IMR-90 (cell line): ENCODE data around the gene RER1. TPM values are rescaled to one million over a fixed set of nuclear protein-coding genes. Genes with fewer than 3 reads are reported as not detected.

Experiments used
- ATAC-seq: fragments of 200-7000 bp; cut with Tn5 transposase; 2 replicates; pipeline ENCODE4 v1.9.1; 2020; ENCODE audit warnings: low read depth, mild to moderate bottlenecking, moderate library complexity
- BruUV-seq: library from RNA; stranded (reverse); fragments of 400-500 nt; replicated peaks from 2 replicates; lab custom pipeline; 2021; lab: Mats Ljungman, UMichigan
- CTCF ChIA-PET: fragments of 300-600 bp; formaldehyde crosslinking; extraction: SDS; loops from one replicate; lab custom pipeline; 2021; ENCODE audit warnings: antibody characterized with exemption; lab: Yijun Ruan, JAX
- POLR2A ChIA-PET: fragments of 300-600 bp; sonication (Branson Sonifier 250); formaldehyde crosslinking; loops from one replicate; lab custom pipeline; 2022; ENCODE audit warnings: antibody characterized with exemption; ENCODE audit not compliant: unreplicated experiment; lab: Charles Lee
- DNase-seq: peaks from one replicate; pipeline ENCODE4 v3.0.0; 2013
- H2AFZ ChIP-seq: replicated peaks from 2 replicates; pipeline ENCODE3; 2013; ENCODE audit warnings: low read length, mild to moderate bottlenecking; ENCODE audit not compliant: poor library complexity
- H2AK5ac ChIP-seq: 2 replicates; pipeline ENCODE4 v1.6.1; 2013; ENCODE audit warnings: low read depth, low read length, inconsistent platforms
- H2AK9ac ChIP-seq: replicated peaks from 2 replicates; pipeline ENCODE3; 2013; ENCODE audit warnings: mild to moderate bottlenecking, low read depth, low read length, moderate library complexity; ENCODE audit not compliant: poor library complexity
- H2BK120ac ChIP-seq: 2 replicates; pipeline ENCODE4 v1.6.1; 2013; ENCODE audit warnings: low read depth, low read length, inconsistent platforms
- H2BK15ac ChIP-seq: 3 replicates; pipeline ENCODE4 v1.6.1; 2013; ENCODE audit warnings: low read depth, low read length, inconsistent platforms
- H2BK20ac ChIP-seq: 2 replicates; pipeline ENCODE4 v1.6.1; 2013; ENCODE audit warnings: low read depth, mild to moderate bottlenecking, inconsistent platforms, low read length, moderate library complexity
- H2BK5ac ChIP-seq: 2 replicates; pipeline ENCODE4 v1.6.1; 2013; ENCODE audit warnings: mild to moderate bottlenecking, low read depth, low read length, inconsistent platforms; ENCODE audit not compliant: poor library complexity, severe bottlenecking
- H3K14ac ChIP-seq: replicated peaks from 2 replicates; pipeline ENCODE4 v1.6.1; 2013; ENCODE audit warnings: low read depth, low read length, inconsistent platforms
- H3K18ac ChIP-seq: 2 replicates; pipeline ENCODE4 v1.6.1; 2013; ENCODE audit warnings: low read depth, low read length, control low read depth
- H3K23ac ChIP-seq: 2 replicates; pipeline ENCODE4 v1.6.1; 2013; ENCODE audit warnings: low read depth, low read length, inconsistent platforms
- H3K27ac ChIP-seq: 2 replicates; pipeline ENCODE4 v1.5.1; 2013; ENCODE audit warnings: mild to moderate bottlenecking, control low read depth, low read length; ENCODE audit not compliant: insufficient read depth
- H3K27me3 ChIP-seq: 2 replicates; pipeline ENCODE4 v1.6.1; 2013; ENCODE audit warnings: low read length; ENCODE audit not compliant: control insufficient read depth, insufficient read depth
- H3K36me3 ChIP-seq: 2 replicates; pipeline ENCODE4 v1.6.1; 2013; ENCODE audit warnings: low read length, mixed read lengths; ENCODE audit not compliant: control insufficient read depth, insufficient read depth
- H3K4ac ChIP-seq: 2 replicates; pipeline ENCODE4 v1.6.1; 2013; ENCODE audit warnings: low read depth, low read length, inconsistent platforms
- H3K4me1 ChIP-seq: 2 replicates; pipeline ENCODE4 v1.6.1; 2013; ENCODE audit warnings: low read length, mixed read lengths; ENCODE audit not compliant: control insufficient read depth, insufficient read depth
- H3K4me2 ChIP-seq: 2 replicates; pipeline ENCODE4 v1.6.1; 2013; ENCODE audit warnings: low read depth, mild to moderate bottlenecking, control low read depth, low read length, moderate library complexity
- H3K4me3 ChIP-seq: 2 replicates; pipeline ENCODE4 v1.5.1; 2013; ENCODE audit warnings: low read depth, mild to moderate bottlenecking, control low read depth, low read length, moderate library complexity; ENCODE audit not compliant: insufficient read depth
- H3K56ac ChIP-seq: 2 replicates; pipeline ENCODE4 v1.6.1; 2013; ENCODE audit warnings: low read length, inconsistent platforms; ENCODE audit not compliant: insufficient read depth; ENCODE audit errors: extremely low read depth
- H3K79me1 ChIP-seq, 2 experiments: 2 replicates each; pipeline ENCODE4 v1.6.1; 2013; ENCODE audit warnings: low read length in 2 of 2, inconsistent platforms in 1 of 2, low read depth in 1 of 2
- H3K9ac ChIP-seq: 2 replicates; pipeline ENCODE4 v1.6.1; 2013; ENCODE audit warnings: low read depth, low read length, control low read depth
- H3K9me1 ChIP-seq: 2 replicates; pipeline ENCODE4 v1.6.1; 2013; ENCODE audit warnings: low read length, inconsistent platforms; ENCODE audit not compliant: insufficient read depth
- H3K9me3 ChIP-seq: 2 replicates; pipeline ENCODE4 v1.6.1; 2013; ENCODE audit warnings: low read length; ENCODE audit not compliant: control insufficient read depth, insufficient read depth
- H4K20me1 ChIP-seq: 2 replicates; pipeline ENCODE4 v1.6.1; 2013; ENCODE audit warnings: low read length, inconsistent platforms; ENCODE audit not compliant: insufficient read depth
- H4K5ac ChIP-seq: 2 replicates; pipeline ENCODE4 v1.6.1; 2013; ENCODE audit warnings: mild to moderate bottlenecking, low read depth, low read length, control low read depth
- H4K8ac ChIP-seq, 2 experiments: 2 replicates each; pipeline ENCODE4 v1.6.1; 2013; ENCODE audit warnings: low read depth in 2 of 2, low read length in 2 of 2, control low read depth in 1 of 2, inconsistent platforms in 1 of 2
- H4K91ac ChIP-seq: 2 replicates; pipeline ENCODE4 v1.6.1; 2013; ENCODE audit warnings: low read depth, low read length, inconsistent platforms; ENCODE audit not compliant: insufficient read depth
- MAFK ChIP-seq: IDR thresholded peaks from 2 replicates; pipeline ENCODE4 v1.6.1; 2012; ENCODE audit warnings: low read depth, low read length, improper control_type of control experiment
- MAZ ChIP-seq: IDR thresholded peaks from 2 replicates; pipeline ENCODE4 v1.6.1; 2012; ENCODE audit warnings: low read depth, mild to moderate bottlenecking, low read length, improper control_type of control experiment, moderate library complexity, borderline replicate concordance
- NFE2L2 ChIP-seq: fragments of 150-350 bp; IDR thresholded peaks from 2 replicates; pipeline ENCODE4 v1.6.1; 2016; ENCODE audit warnings: low read depth, mild to moderate bottlenecking, low read length
- POLR2A ChIP-seq: IDR thresholded peaks from 2 replicates; pipeline ENCODE4 v1.6.1; 2012; ENCODE audit warnings: mild to moderate bottlenecking, low read depth, low read length
- RAD21 ChIP-seq: IDR thresholded peaks from 2 replicates; pipeline ENCODE4 v1.6.1; 2012; ENCODE audit warnings: low read length, improper control_type of control experiment
- RFX5 ChIP-seq: IDR thresholded peaks from 2 replicates; pipeline ENCODE4 v1.8.0; 2012; ENCODE audit warnings: low read depth, mild to moderate bottlenecking, low read length, moderate library complexity
- USF2 ChIP-seq: fragments of 150-350 bp; IDR thresholded peaks from 2 replicates; pipeline ENCODE4 v1.6.1; 2017; ENCODE audit warnings: mild to moderate bottlenecking, antibody characterized with exemption, low read length, low read depth
- WGBS, 2 experiments: methylation state at CpG; one replicate each; pipeline versions ENCODE4 v1.1.5 to v1.1.7; 2013; ENCODE audit warnings: missing lambda C conversion rate in 2 of 2; ENCODE audit not compliant: insufficient read length in 1 of 2; ENCODE audit errors: extremely low coverage in 2 of 2; 5-methylcytosine and 5-hydroxymethylcytosine counted together
- dilution Hi-C: fragments of 300-500 bp; cut with HindIII; formaldehyde crosslinking; loops from one replicate; pipeline ENCODE4 v1.14.3; 2018; ENCODE audit warnings: low sequenced_read_pairs; ENCODE audit not compliant: unreplicated experiment
- in situ Hi-C: fragments of 300-500 bp; cut with MboI; formaldehyde crosslinking; loops from 3 replicates; pipeline ENCODE4 v1.14.3; 2019; ENCODE audit warnings: low sequenced_read_pairs, inconsistent platforms, mixed read lengths
- intact Hi-C: fragments of 100-400 bp; cut with micrococcal nuclease; formaldehyde crosslinking; loops from 2 replicates; pipeline ENCODE4 v1.10.0; 2022
- polyA plus RNA-seq, 3 experiments: library from polyadenylated mRNA; depleted of rRNA; stranded (reverse); fragments of >200 nt; gene quantifications; 2 replicates each; pipeline ENCODE4 v1.2.3, GENCODE V29; 2012; ENCODE audit warnings: low replicate concordance in 1 of 3
- total RNA-seq: library from RNA; depleted of rRNA; stranded (reverse); fragments of >200 nt; gene quantifications from 2 replicates; pipeline ENCODE4 v1.2.3, GENCODE V29; 2012

RER1 gene
- total and polyA plus RNA-seq, 2 of the 4 experiments (the other 2 are of a cell fraction): 47.1 to 240 TPM

- Histone ChIP-seq H3K9me3 (no peaks in the 10 kb centered on the region), H3K23ac (peak overlapping the region; percentile 82), H4K8ac (0 out of 4 replicates have a peak overlapping the region, but pooled peaks of 1 of the 2 experiments have one; percentile 85), H2BK5ac (no peak overlapping the region), H3K14ac (peak overlapping the region; percentile 93), H3K79me1 (peaks cover 15 to 73% of the 10 kb centered on the region in 2 experiments; a peak in 3 of 4 replicates), H3K27me3 (no peaks in the 10 kb centered on the region), H3K4ac (peak overlapping the region; percentile 90; the same call in 1 of the 2 replicates), H3K36me3 (peaks cover 38% of the 10 kb centered on the region), H3K56ac (peak overlapping the region; percentile 56), H2BK15ac (no peak overlapping the region), H4K20me1 (peaks cover 50% of the 10 kb centered on the region), H2AFZ (no peak overlapping the region), H3K9ac (peak overlapping the region; percentile 99), H2BK20ac (no peak overlapping the region), H2BK120ac (no peak overlapping the region), H2AK5ac (peak overlapping the region; percentile 85), H3K4me3 (peak overlapping the region; percentile 91), H3K18ac (no peak overlapping the region), H4K5ac (no peak overlapping the region), H3K27ac (peak overlapping the region; percentile 22; the same call in 1 of the 2 replicates), H2AK9ac (peak overlapping the region; percentile 97), H3K4me1 (peaks cover 5% of the 10 kb centered on the region), H3K4me2 (peak overlapping the region; percentile 99), H4K91ac (no peak overlapping the region), H3K9me1 (peaks cover 10% of the 10 kb centered on the region)
- intact Hi-C loops (no loop called here), in situ Hi-C loops (no loop called here), dilution Hi-C loops (no loop called here)
- WGBS, 2 experiments: 68% methylated on average over 14 of the region's 16 CpGs; no CpG with 5 or more reads in 1 of the 2 experiments
- ChIA-PET POLR2A (no interaction called here), CTCF (interaction anchor here (1.7 kb wide), 1 partner anchor 11 kb away, joined by 9 read pairs; no protein-coding TSS in a partner anchor)
- TSS peak; percentile 36 for BruUV-seq
- TF ChIP-seq NFE2L2 (no peak), USF2 (no peak), RFX5 (no peak), RAD21 (no peak), POLR2A (no peak; the same call in 1 of the 2 replicates), MAZ (no peak), MAFK (no peak)
- ATAC-seq (no peak), DNase-seq (no peak)
These were observed 1.0 kb downstream of the RER1 start for GRCh38 chr1:2392686-2393085.
